ENCODE measurements around the gene ABCC4.

Gene ABCC4

GRCh38 chr13:94996445-94996844 is 304.8 kb downstream of the ABCC4 start:
- H3K4me3 ChIP-seq (ENCODE audit: low read depth, low read length), result no peak overlapping the region
- TF ChIP-seq CTCF (IDR thresholded peaks at IDR 0.05; ENCODE audit: insufficient read depth, low read length, missing control alignments), result no peak
- no peak for DNase-seq (ENCODE audit: low read depth, low spot score)
- ChIA-PET CTCF (no interaction called here), POLR2A (no interaction called here)

DNA sequence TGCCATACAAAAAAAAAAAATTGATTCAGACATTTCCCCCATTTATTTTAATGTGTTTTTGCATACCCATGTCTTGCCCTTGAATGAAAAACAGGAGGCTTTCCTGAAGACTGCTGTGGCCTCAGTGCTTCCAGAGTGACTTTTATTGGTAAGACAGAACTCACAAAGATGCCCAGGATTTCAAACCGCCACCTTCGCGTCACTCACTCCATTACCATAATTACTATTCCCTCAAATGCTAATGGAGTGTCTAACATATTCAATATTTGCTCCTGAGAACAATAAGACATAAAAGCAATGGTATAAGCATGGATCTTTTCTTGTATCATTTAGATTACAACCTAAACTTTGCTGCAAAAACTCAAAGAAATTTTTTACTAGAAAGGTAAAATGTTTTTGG is 306.7 kb downstream of the ABCC4 start:
- no peak overlapping the region for H3K4me3 ChIP-seq (ENCODE audit: low read depth, low read length)
- no peak for DNase-seq (ENCODE audit: low read depth, low spot score)
- no peak for TF ChIP-seq CTCF (IDR thresholded peaks at IDR 0.05; ENCODE audit: insufficient read depth, low read length, missing control alignments)
- POLR2A ChIA-PET, result no interaction called here
- CTCF ChIA-PET, result no interaction called here

GRCh38 chr13:94993616-94994015 is 307.6 kb downstream of the ABCC4 start:
- no peak overlapping the region for H3K4me3 ChIP-seq (ENCODE audit: low read depth, low read length)
- CTCF ChIA-PET, result interaction anchor here (0.6 kb wide), 1 partner anchor 652 kb away, joined by 3 read pairs; no protein-coding TSS in a partner anchor
- POLR2A ChIA-PET, result no interaction called here
- TF ChIP-seq CTCF (IDR thresholded peaks at IDR 0.05; ENCODE audit: insufficient read depth, low read length, missing control alignments), result no peak
- DNase-seq (ENCODE audit: low read depth, low spot score), result no peak

- CTCF ChIA-PET, result interaction anchor here (0.7 kb wide), 1 partner anchor 308 kb away, joined by 3 read pairs; no protein-coding TSS in a partner anchor
- DNase-seq (ENCODE audit: low read depth, low spot score), result no peak
- POLR2A ChIA-PET, result no interaction called here
- no peak for TF ChIP-seq CTCF (IDR thresholded peaks at IDR 0.05; ENCODE audit: insufficient read depth, low read length, missing control alignments)
- no peak overlapping the region for H3K4me3 ChIP-seq (ENCODE audit: low read depth, low read length)
Observed at GRCh38 chr13:94992036-94992960, 309.0 kb downstream of the ABCC4 start.

DNA sequence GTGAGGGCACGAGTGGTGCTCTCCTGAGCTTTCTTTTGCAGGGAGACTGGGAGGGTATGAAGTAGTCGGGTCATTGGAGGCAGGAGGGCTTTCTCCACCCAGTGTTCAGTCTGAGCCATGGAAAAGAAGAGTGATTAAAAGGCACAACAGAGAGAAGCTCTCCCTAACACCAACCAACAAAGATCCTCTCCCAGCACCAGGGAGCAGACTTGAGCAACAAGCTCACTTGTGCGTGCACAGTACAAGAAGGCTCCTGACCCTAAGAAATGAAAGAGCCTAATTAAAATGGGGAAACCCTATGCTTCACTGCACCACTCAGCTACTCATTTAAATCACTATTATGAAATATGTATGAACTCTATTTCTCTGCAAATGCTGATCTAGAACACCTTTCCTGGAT is 312.6 kb downstream of the ABCC4 start:
- CTCF ChIA-PET, result interaction anchor here (1.8 to 2.6 kb wide), 2 partner anchors 13 to 167 kb away, joined by 4 to 18 read pairs; no protein-coding TSS in a partner anchor
- POLR2A ChIA-PET, result no interaction called here
- DNase-seq (ENCODE audit: low read depth, low spot score), result no peak
- no peak for TF ChIP-seq CTCF (IDR thresholded peaks at IDR 0.05; ENCODE audit: insufficient read depth, low read length, missing control alignments)
- no peak overlapping the region for H3K4me3 ChIP-seq (ENCODE audit: low read depth, low read length)

GRCh38 chr13:94987869-94988268 is 313.4 kb downstream of the ABCC4 start:
- no peak overlapping the region for H3K4me3 ChIP-seq (ENCODE audit: low read depth, low read length)
- POLR2A ChIA-PET, result no interaction called here
- CTCF ChIA-PET, result interaction anchor here (1.8 to 2.6 kb wide), 2 partner anchors 12 to 167 kb away, joined by 4 to 18 read pairs; no protein-coding TSS in a partner anchor
- no peak for TF ChIP-seq CTCF (IDR thresholded peaks at IDR 0.05; ENCODE audit: insufficient read depth, low read length, missing control alignments)
- DNase-seq (ENCODE audit: low read depth, low spot score), result no peak
